Erythroblast (primary cell): ENCODE data around the gene ZNF451.

Experiments used
- DNase-seq, 2 experiments: peaks; one replicate each; lab custom pipeline; 2025; lab: John Stamatoyannopoulos, UW
- GATA1 ChIP-seq: IDR thresholded peaks from 2 replicates; pipeline ENCODE4 v1.6.1; 2011; ENCODE audit warnings: low read depth, mild to moderate bottlenecking, control low read depth, low read length, moderate library complexity
- POLR2A ChIP-seq: IDR thresholded peaks from 2 replicates; pipeline ENCODE4 v1.6.1; 2011; ENCODE audit warnings: mild to moderate bottlenecking, low read length

Gene ZNF451

GRCh38 chr6:57116776-57117175, 26.8 kb downstream of the ZNF451 start:
- TF ChIP-seq POLR2A, result no peak
- TF ChIP-seq GATA1, result no peak
- no peak for DNase-seq

GRCh38 chr6:57117796-57118195, 27.8 kb downstream of the ZNF451 start:
- no peak for DNase-seq
- no peak for TF ChIP-seq GATA1
- TF ChIP-seq POLR2A, result no peak

- no peak for TF ChIP-seq GATA1
- no peak for TF ChIP-seq POLR2A
- no peak for DNase-seq
Measured at GRCh38 chr6:57123111-57123510, 33.1 kb downstream of the ZNF451 start.

GRCh38 chr6:57127763-57128162, 37.8 kb downstream of the ZNF451 start:
- TF ChIP-seq GATA1, result no peak
- no peak for TF ChIP-seq POLR2A
- DNase-seq, result no peak

GRCh38 chr6:57130661-57131177, 40.7 kb downstream of the ZNF451 start:
- no peak for DNase-seq
- TF ChIP-seq GATA1, result no peak
- TF ChIP-seq POLR2A, result no peak

GRCh38 chr6:57134954-57135353, 45.0 kb downstream of the ZNF451 start:
- TF ChIP-seq GATA1, result no peak
- no peak for TF ChIP-seq POLR2A
- DNase-seq, result no peak

GRCh38 chr6:57135885-57136284, 45.9 kb downstream of the ZNF451 start:
- TF ChIP-seq POLR2A (no peak), GATA1 (no peak)
- DNase-seq, result no peak

GRCh38 chr6:57137350-57137749, 47.4 kb downstream of the ZNF451 start:
- TF ChIP-seq POLR2A (no peak), GATA1 (no peak)
- DNase-seq, result no peak

- TF ChIP-seq POLR2A (no peak), GATA1 (no peak)
- DNase-seq, result no peak
Measured at GRCh38 chr6:57138026-57138425, 48.0 kb downstream of the ZNF451 start.

GRCh38 chr6:57141451-57142177, 51.6 kb downstream of the ZNF451 start:
- TF ChIP-seq GATA1, result no peak
- no peak for TF ChIP-seq POLR2A
- no peak for DNase-seq

- TF ChIP-seq POLR2A (no peak), GATA1 (no peak)
- no peak for DNase-seq
Measured at GRCh38 chr6:57142178-57142525, 52.2 kb downstream of the ZNF451 start.

- no peak for DNase-seq
- TF ChIP-seq GATA1, result no peak
- no peak for TF ChIP-seq POLR2A
Measured at GRCh38 chr6:57143690-57144089, 53.7 kb downstream of the ZNF451 start.

- no peak for DNase-seq
- TF ChIP-seq POLR2A (no peak), GATA1 (no peak)
Measured at GRCh38 chr6:57147401-57147800, 57.4 kb downstream of the ZNF451 start.

GRCh38 chr6:57147955-57148858, 58.2 kb downstream of the ZNF451 start:
- DNase-seq, result peak in 1 of 2 experiments; percentile 2
- no peak for TF ChIP-seq GATA1
- no peak for TF ChIP-seq POLR2A

GRCh38 chr6:57158658-57159057, 68.7 kb downstream of the ZNF451 start:
- peak in 1 of 2 experiments; percentile 5 for DNase-seq
- TF ChIP-seq GATA1, result no peak
- TF ChIP-seq POLR2A, result no peak
